Left colon (tissue), 2 donors: ENCODE results near the gene MDGA2. TPM values are rescaled to one million over a fixed set of nuclear protein-coding genes. Genes with fewer than 3 reads are reported as not detected.
"Not testable (repeated sequence)": the region's sequence is repeated elsewhere in the genome, so short reads cannot be mapped to it uniquely, and the experiment has no call there.

Experiments used
- ATAC-seq: fragments of 200-7000 bp; cut with Tn5 transposase; one replicate; pipeline ENCODE4 v1.9.1; 2020; ENCODE audit warnings: mild to moderate bottlenecking, moderate library complexity
- DNase-seq, 2 donors: peaks; one replicate each; pipeline ENCODE4 v3.0.0-alpha.2; 2020
- intact Hi-C, 2 donors: fragments of 100-400 bp; cut with DNase I in 1 of 2; cut with micrococcal nuclease in 1 of 2; formaldehyde crosslinking; loops; one replicate each; pipeline versions ENCODE4 v1.11.2 to v1.14.0; 2022; cut with DNase I, micrococcal nuclease
- total RNA-seq, 2 donors: library from RNA; stranded (reverse); fragmentation: NEBNext Ultra II Directional; extraction: Animal tissue kit (Norgen Biotek cat#: 25700); gene quantifications; one replicate each; pipeline ENCODE4 v1.2.1, GENCODE V29; 2021
- donor health status: DM: no; HTN: no; CAD: no.
- donor health status: DM: yes; HTN: yes; CAD: no.

Gene MDGA2
- total RNA-seq, 2 donors from 2014 or later, result not detected

DNA sequence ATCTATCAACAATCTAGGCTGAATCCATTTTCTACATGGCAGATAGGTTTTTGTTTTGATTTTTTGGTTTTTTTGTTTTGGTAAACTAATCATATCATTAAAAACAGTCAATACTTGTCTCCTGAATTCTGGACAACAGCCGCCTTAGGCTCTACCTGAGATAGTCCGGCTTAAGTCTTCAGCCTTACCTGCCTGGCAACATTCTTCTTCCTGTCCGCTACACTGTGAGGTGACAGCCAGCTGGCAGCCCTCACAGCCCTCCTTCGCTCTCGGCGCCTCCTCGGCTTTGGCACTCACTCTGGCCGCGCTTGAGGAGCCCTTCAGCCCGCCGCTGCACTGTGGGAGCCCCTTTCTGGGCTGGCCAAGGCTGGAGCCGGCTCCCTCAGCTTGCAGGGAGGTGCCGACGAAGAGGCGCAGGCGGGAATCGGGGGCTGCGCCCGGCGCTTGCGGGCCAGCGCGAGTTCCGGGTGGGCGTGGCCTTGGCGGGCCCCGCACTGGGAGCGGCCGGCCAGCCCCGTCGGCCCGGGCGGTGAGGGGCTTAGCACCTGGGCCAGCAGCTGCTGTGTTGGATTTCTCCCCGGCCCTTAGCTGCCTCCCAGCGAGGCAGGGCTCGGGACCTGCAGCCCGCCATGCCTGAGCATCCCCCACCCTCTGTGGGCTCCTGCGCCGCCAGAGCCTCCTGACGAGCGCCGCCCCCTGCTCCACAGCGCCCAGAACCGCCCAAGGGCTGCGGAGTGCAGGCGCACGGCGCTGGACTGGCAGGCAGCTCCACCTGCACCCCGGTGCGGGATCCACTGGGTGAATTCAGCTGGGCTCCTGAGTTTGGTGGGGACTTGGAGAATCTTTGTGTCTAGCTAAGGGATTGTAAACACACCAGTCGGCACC, 49.0 kb downstream of the MDGA2 start:
- ATAC-seq (no peak), DNase-seq (no peak)
- intact Hi-C loops, result no loop called here

DNA sequence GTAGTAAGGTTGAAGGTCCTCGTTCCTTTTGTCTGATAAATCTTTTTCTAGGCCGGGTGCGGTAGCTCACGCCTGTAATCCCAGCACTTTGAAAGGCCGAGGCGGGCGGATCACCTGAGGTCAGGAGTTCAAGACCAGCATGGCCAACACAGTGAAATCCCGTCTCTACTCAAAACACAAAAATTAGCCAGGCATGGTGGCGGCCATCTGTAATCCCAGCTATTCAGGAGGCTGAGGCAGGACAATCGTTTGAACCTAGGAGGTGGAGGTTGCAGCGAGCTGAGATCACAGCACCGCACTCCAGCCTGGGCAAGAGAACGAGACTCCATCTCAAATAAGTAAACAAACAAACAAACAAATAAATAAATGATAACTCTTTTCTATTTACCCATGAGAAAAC, 51.3 kb downstream of the MDGA2 start:
- ATAC-seq, DNase-seq, intact Hi-C loops: not testable (repeated sequence)

DNA sequence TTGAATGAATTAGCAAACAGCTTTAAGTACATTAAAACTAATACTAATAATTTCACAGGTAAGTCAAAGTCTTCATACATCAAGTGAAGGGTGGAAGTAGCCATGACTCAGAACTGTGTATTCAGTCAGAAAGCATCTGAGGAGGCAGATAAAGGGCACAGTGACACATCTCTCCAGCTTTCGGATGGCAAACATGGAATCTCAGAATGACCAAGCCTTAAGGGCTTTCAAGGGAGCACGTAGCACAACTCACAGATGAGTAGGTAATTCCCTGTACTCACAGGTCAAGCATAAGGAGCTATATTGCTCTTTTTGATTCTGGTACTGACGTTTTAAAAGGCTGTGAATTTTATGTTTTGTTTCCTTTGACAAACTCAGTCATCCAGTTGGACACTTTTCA, 56.0 kb downstream of the MDGA2 start:
- DNase-seq (no peak), ATAC-seq (no peak)
- intact Hi-C loops, result no loop called here

DNA sequence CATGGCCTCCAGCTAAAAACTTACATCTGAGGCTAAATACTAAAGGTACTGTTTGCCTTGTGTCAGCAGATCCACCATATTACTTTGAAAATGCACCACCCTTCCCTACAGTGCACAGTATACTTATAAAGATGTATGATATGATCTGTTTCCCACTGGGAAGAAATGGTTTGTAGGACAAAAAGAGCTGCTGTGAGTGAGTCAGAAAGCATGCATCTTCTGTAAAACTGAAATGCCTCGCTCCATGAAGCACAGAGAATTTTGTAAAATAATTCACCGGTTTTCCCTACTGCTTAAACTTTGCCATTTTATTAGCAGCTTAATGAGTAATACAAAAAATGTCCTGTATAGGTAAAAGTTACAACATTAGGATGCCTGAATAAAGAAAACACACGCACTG, 68.8 kb downstream of the MDGA2 start:
- intact Hi-C loops, result no loop called here
- ATAC-seq, result no peak
- DNase-seq, result no peak

DNA sequence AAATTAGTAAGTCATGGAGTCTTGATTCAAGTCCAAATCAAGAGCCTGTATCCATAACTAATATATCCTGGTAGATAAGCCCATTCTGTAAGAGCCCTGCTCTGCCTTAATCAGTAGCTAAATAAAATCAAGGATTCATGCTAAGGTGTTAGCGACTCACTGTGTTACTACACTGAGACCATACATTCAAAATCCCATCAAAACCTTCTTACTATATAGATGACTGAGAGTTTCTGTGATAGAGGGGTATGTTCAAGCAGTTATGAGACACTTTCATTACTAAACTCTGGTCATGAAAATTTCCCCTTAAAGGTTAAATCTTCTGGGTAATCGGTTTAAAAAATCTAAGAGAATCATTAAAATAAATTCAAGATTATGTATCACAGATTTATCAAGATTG, 78.5 kb downstream of the MDGA2 start:
- intact Hi-C loops, result no loop called here
- no peak for DNase-seq
- no peak for ATAC-seq

DNA sequence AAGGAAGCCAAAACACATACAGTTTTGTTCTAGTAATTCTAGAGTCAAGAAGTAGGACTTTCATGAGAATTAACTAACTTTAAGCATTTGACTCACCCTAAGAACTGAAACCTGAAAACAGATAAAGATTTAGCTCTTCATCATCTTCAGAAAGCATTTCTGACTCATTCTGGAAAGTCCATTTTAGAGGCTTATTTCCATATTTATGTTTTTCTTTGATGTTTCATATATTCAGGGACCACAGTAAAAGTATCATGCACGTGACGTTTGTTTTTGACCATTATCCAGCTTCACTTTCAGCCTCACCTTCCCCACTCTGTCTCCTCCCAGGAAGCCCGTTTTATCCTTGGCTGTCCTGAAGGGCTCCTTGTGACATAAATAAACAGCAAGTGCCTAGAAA, 79.2 kb downstream of the MDGA2 start:
- no peak for DNase-seq
- no peak for ATAC-seq
- intact Hi-C loops, result no loop called here

DNA sequence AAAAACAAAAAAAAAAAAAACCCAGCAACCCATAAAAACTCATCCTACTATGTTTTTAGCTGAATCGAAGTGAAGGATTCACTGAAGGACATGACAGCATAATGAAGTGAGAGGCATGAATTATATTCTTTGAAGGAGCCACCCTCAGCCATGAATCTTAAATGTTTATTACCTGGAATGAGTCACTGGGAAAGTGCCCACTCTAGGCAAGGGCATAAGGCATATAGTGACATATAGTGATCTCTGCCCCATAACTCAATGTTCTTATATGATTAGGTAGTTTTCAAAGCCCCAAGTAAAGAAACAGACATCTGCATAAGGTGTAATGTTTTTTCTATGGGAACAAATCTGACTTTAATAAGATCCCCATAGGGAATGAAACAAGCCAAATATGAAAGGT, 79.9 kb downstream of the MDGA2 start:
- DNase-seq (no peak), ATAC-seq (no peak)
- intact Hi-C loops, result no loop called here

DNA sequence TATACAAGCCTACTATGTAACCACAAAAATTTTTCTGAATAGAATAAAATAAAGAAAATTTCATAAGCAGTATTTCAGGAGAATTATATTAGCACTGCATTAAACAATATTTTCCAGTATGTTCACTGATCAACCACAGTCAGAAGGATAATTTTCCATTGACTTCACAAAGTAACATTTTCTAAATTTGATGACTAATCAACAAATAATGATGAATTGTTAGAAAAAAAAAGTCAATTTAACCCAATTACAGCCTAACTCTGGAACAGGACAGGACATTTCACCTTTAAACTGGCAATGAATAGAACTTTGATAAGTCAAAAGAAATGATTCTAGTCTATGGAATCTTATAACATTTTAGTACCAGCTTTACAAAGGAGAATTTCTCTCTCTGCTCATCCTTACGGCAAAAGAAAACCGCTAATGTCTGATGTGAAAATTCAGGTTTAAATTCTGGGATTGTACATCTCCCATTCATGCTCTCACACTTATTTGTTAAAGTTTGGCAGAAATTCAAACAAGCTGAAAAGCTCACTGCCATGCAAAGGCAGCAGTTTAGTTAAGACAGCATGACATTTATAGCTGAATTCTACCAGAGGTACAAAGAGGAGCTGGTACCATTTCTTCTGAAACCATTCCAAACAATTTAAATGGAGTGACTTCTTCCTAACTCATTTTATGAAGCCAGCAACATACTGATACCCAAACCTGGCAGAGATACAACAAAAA, 84.5 kb downstream of the MDGA2 start:
- no peak for ATAC-seq
- intact Hi-C loops, result no loop called here
- DNase-seq, result no peak

DNA sequence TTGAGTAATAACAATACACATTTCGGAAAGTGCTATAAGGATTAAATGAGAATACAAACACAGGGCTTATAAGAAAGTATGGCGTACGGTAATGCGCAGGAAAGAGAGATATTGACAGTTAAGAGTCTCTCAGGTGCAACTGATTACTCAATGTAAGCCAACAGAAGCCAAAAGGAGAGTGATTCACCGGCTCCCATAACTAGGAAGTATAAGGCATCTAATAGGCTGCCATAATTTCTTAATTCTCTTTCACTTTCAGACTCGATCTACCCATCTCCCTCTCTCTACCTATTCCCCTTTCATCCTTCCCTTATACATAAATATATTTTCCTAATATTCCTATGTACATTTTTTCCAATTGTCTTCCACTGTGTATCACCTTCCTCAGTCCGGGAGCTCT, 90.0 kb downstream of the MDGA2 start:
- intact Hi-C loops, result no loop called here
- DNase-seq (no peak), ATAC-seq (no peak)

DNA sequence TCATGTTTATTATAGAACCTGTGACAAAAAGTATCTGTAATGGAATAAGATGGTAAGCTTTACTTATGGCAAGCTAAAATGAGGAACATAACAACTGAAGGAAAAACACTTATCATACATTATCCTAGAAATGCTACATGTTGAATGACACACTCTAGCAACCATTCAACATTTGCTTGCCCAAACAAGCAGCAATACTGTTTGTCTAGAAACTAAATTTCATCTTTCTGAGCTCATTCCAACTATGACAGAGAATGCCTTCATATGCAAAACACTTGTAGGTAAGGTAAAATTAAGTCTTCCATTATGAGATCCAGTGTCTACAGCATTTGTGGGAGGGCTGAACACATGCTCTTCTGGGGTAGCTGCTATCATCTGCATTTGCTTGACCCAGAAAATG, 108.1 kb downstream of the MDGA2 start:
- intact Hi-C loops, result no loop called here
- DNase-seq (no peak), ATAC-seq (no peak)

DNA sequence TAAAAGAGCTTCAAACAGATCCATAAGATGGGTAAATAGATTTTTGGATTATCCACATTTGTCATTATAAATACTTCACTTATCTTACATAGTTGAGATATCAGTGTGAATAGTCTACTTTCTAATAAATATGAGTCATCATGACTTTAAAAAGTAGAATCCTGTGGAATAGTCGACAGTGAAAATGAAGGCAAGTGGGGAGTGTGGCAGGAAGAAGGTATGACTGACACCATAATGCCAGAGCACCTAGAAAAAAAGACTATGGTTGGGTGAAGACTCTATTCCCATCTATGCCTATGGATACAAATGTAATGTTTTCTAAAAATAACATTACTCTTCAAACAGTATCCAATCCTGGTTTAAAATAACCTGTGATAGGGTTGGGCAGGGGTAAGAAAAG, 117.5 kb downstream of the MDGA2 start:
- ATAC-seq (no peak), DNase-seq (no peak)
- intact Hi-C loops, result no loop called here

DNA sequence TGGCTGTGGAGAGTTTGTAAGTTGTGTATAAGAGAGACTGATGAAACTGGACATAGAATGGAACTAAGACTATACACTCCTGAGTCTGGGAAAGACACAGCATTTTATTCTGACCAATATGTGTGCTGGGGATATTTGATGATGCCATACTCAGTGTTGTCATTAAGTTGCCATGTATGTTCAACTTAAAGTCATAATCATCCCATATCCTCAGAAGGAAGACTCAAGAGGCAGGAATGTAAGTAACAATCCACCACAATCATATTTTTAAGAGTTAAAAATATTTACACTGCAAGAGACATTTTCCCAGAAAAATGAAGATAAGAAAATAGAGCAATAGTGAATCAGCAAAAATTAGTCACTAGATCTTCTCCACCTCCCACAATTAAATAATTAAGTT, 120.1 kb downstream of the MDGA2 start:
- intact Hi-C loops, result no loop called here
- DNase-seq, result no peak
- no peak for ATAC-seq

DNA sequence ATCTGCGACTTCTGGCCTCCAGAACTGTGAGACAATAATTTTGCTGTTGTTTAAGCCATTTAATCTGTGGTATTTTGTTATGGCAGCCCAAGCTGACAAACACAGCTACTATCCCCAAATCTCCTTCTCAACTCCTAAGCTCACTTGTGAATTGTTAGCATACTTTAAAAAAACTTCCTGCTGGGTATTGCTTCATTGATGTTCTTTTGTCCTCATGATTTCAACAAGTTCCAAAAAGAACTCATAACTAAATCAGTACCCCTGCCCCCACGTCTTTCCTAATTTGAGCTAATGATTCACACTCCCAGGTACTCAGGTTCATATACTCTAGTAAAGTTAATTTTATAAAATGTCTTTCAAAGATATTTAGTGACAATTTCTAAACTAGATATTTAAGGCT, 125.5 kb downstream of the MDGA2 start:
- intact Hi-C loops, result no loop called here
- ATAC-seq (no peak), DNase-seq (no peak)

DNA sequence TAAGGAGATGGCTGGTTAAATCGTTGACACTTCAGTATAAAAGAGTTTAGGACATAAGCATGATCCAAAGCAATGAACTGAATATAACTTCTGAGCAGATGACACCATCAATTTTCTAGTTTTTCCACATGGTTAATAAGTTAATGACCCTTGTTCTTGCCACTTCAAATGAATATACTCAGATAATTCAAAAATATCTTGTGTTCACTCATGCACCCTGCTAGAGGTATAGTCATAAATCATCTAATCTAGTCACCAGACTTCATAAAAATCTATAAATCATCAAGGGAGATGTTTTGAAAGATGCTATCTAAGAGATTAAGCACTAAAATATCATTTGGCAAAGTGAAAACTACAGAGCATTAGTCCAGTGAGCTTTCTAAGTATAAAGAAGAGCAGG, 131.9 kb downstream of the MDGA2 start:
- DNase-seq (no peak), ATAC-seq (no peak)
- intact Hi-C loops, result no loop called here

DNA sequence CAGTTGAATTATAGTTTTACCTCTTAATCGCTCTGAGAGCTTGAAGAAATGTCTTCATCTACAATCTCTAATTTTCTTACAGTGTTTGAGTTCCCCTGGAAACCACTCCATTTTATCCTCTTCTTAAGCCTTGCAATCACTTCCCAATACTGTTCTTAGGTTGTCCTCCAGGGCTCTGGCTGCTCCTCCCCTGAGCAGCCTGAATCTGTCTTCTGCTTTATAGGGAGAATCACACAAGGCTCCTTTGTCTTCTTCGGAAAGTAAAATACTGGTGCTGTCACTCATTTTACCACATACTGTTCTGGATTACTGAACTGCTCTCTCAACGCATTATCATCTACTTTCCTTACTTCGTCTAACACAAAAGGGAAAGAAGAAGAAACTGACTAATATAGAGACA, 133.7 kb downstream of the MDGA2 start:
- DNase-seq (no peak), ATAC-seq (no peak)
- intact Hi-C loops, result no loop called here

DNA sequence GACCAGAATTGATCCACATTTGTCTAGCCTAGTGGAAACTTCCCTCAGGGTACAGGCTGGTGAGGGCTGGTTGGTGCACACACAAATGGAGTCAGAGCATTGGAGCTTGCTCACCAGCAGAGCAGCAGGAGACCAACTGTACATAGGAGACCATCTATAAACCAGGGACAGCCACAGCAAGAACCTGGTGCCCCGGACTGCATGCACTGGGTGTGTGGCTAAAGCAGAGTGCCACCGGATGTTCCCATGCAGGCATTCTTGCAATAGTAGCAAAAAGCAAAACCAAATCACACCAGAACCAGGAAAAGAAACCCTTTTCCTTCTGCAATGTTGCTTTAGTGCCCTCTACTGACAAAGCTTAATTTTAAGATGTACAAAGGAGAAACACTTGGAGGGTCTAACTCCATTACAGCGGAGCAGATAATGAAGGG, 136.4 kb downstream of the MDGA2 start:
- intact Hi-C loops, result no loop called here
- DNase-seq (no peak), ATAC-seq (no peak)

DNA sequence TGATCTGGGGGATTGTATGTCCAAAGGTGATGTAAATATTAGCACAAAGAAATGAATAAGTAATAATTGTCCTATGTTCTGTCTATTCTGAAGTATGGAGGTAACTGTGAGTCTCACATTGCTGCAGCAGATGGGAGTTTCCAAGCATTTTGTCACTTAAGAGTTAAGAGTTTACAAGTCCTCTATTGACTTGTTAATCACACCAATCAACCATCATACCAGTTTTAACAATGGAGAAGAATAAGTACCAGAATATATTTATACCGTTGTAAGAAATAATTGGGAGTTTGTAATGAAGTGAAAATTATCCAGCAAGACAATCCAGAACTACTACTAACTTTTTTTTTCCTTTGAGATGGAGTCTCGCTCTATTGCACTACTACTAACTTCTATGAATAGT, 139.1 kb downstream of the MDGA2 start:
- intact Hi-C loops, result no loop called here
- no peak for DNase-seq
- no peak for ATAC-seq

DNA sequence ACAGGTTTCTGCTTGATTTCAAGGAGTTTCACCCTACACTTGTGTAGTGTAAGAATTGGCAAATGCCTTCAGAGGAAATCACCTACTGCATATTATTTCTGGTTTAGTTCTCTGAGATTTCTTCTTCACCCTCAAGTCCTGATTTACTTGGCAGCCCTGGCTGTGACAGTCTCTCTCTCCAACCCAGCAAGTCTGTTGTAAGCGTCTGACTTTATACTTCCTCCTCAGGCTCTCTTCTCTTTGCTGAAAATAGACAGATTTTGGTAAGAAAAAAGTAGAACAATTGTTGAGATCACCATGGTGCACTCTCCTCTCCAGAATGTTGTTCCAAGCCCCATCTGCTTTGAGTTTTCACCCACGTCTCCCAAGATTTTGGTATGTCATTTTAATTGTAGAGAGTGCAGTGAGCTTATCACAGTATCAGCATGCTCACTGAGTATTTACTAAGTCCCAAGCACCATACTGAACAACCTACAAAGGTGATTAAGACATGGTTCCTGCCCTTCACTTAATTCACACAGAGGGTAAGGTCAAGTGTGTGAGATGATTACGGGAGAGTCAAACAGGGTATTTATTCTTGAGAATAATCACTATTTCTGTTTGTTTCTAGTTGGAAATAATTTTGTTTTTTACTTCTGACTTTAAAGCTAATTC, 148.7 kb downstream of the MDGA2 start:
- ATAC-seq (no peak), DNase-seq (no peak)
- intact Hi-C loops, result no loop called here

DNA sequence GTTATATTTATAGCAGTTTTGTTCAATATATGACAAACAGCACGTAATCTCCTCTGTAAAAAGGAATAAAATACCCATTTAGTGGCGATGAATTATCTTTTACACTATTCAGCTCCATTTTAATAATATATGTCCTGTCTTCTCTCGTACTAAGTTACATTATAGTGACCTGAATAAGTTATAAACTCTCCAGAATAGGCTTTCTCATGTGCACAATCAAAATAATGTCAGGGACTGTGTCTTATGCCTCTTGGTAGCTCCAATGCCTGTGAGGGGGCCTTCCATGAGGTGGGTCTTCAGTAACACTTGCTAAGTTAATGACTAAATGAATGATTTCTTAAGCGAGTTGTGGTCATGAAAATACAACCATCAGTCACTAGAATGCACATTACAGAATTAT, 150.9 kb downstream of the MDGA2 start:
- intact Hi-C loops, result no loop called here

DNA sequence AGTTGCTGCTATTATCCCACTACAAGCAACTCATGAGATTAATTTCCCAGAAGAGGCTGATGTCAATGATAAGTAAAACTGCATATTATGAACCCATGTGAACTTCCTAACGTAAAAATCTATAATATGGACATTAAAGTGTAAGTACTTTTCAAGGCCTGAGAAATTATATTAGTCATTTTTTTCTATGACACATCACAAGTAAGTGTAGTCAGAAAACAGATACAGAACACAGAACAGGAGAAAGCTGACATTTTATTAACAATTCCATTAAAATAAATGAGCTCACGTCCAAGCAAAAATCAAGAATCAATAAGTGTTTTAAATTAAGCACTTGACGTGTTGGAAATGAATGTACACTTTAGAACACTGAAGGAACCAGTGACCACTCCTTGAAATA, 155.0 kb downstream of the MDGA2 start:
- intact Hi-C loops, result no loop called here
- DNase-seq, result no peak
- no peak for ATAC-seq

More for the DNA sequence above, 150.9 kb downstream of the MDGA2 start:
- DNase-seq (no peak), ATAC-seq (no peak)
